K562 (cell line): ENCODE results near the gene GNG7. TPM values are rescaled to one million over a fixed set of nuclear protein-coding genes. Genes with fewer than 3 reads are reported as not detected.
A peak's percentile ranks its signal among the peaks of the same experiment; 100 is the strongest.

Experiments
- ATF7 ChIP-seq: fragments of 450-650 bp; IDR thresholded peaks from 2 replicates; pipeline ENCODE4 v1.7.1; 2014; ENCODE audit warnings: mild to moderate bottlenecking, moderate library complexity
- BCOR ChIP-seq: fragments of 450-650 bp; IDR thresholded peaks from 2 replicates; pipeline ENCODE4 v1.6.1; 2016
- CBFA2T3 ChIP-seq: fragments of 450-650 bp; IDR thresholded peaks from 2 replicates; pipeline ENCODE4 v1.6.1; 2017
- CREM ChIP-seq: IDR thresholded peaks from 2 replicates; pipeline ENCODE4 v1.6.1; 2014; ENCODE audit warnings: antibody characterized with exemption, low read depth
- ESRRA ChIP-seq: fragments of 450-650 bp; IDR thresholded peaks from 2 replicates; pipeline ENCODE4 v1.6.1; 2014; ENCODE audit warnings: low read depth, mild to moderate bottlenecking, moderate library complexity, borderline replicate concordance
- GABPA ChIP-seq: fragments of 200-800 bp; sonication (Bioruptor generic); conservative IDR thresholded peaks from 2 replicates; pipeline ENCODE4 v1.6.1; 2016; ENCODE audit warnings: low read depth, missing genetic modification characterization, missing compliant biosample characterization
- JUN ChIP-seq, 2 experiments: sonication (generic) in 1 of 2; formaldehyde crosslinking in 1 of 2; IDR thresholded peaks; 2 replicates each; pipeline versions ENCODE4 v1.6.1 to v1.8.0; 2012 to 2022; ENCODE audit warnings: borderline replicate concordance in 2 of 2, mild to moderate bottlenecking in 2 of 2, improper control_type of control experiment in 1 of 2, low read depth in 1 of 2, low read length in 1 of 2, missing genetic modification reagents in 1 of 2
- L3MBTL2 ChIP-seq: fragments of 450-650 bp; IDR thresholded peaks from 2 replicates; pipeline ENCODE4 v1.6.1; 2016; ENCODE audit warnings: mild to moderate bottlenecking, moderate library complexity
- MAFK ChIP-seq: IDR thresholded peaks from 2 replicates; pipeline ENCODE4 v1.6.1; 2011; ENCODE audit warnings: low read length, improper control_type of control experiment
- MEF2D ChIP-seq: conservative IDR thresholded peaks from 2 replicates; pipeline ENCODE4 v1.6.1; 2016; ENCODE audit warnings: low read depth, missing genetic modification characterization, missing compliant biosample characterization
- MIER1 ChIP-seq: fragments of 450-650 bp; IDR thresholded peaks from 2 replicates; pipeline ENCODE4 v1.6.1; 2016; ENCODE audit warnings: antibody characterized with exemption, mild to moderate bottlenecking, low read depth
- NFE2 ChIP-seq: IDR thresholded peaks from 2 replicates; pipeline ENCODE4 v1.6.1; 2014; ENCODE audit warnings: antibody characterized with exemption, low read depth
- NR2C2 ChIP-seq, 2 experiments: fragments of 200-800 bp in 1 of 2; sonication (Bioruptor generic) in 1 of 2; sonication (generic) in 1 of 2; formaldehyde crosslinking in 1 of 2; IDR thresholded peaks; 2 replicates each; pipeline versions ENCODE4 v1.6.1 to v1.8.0; 2016 to 2022; ENCODE audit warnings: mild to moderate bottlenecking in 1 of 2, missing compliant biosample characterization in 1 of 2, missing genetic modification characterization in 1 of 2, missing genetic modification reagents in 1 of 2
- TARDBP ChIP-seq: fragments of 450-650 bp; IDR thresholded peaks from 2 replicates; pipeline ENCODE4 v1.6.1; 2016
- TRIM24 ChIP-seq, 2 experiments: fragments of 450-650 bp; IDR thresholded peaks; 2 replicates each; pipeline ENCODE4 v1.6.1; 2016
- TRIM28 ChIP-seq: fragments of 450-650 bp; IDR thresholded peaks from 2 replicates; pipeline ENCODE4 v1.6.1; 2017
- ZEB2 ChIP-seq: fragments of 450-650 bp; IDR thresholded peaks from 2 replicates; pipeline ENCODE4 v1.6.1; 2016
- ZNF584 ChIP-seq: fragments of 200-800 bp; sonication (Bioruptor generic); IDR thresholded peaks from 2 replicates; pipeline ENCODE4 v1.6.1; 2016; ENCODE audit warnings: low read depth, mild to moderate bottlenecking, missing genetic modification characterization, missing compliant biosample characterization
- polyA plus RNA-seq, 8 experiments: library from polyadenylated mRNA; depleted of rRNA in 4 of 8; stranded (reverse) in 5 of 8; unstranded in 3 of 8; fragments of >200 nt; fragmentation: Nextera tagmentation in 2 of 8; fragmentation: Illumina TruSeq in 1 of 8; extraction: Ambion mirVana in 2 of 8; extraction: Trizol in 1 of 8; gene quantifications; 2 replicates each; pipeline versions ENCODE4 v1.2.1 to v1.2.3, GENCODE V29; 2011 to 2014; ENCODE audit warnings: inconsistent platforms in 1 of 8, missing spikeins in 1 of 8
- total RNA-seq, 7 experiments: library from RNA; depleted of rRNA in 6 of 7; stranded (reverse); fragments of >200 nt in 6 of 7; fragmentation: Illumina TruSeq in 2 of 7; extraction: Trizol in 2 of 7; gene quantifications; 2 replicates each; pipeline versions ENCODE4 v1.2.1 to v1.2.3, GENCODE V29; 2011 to 2021; ENCODE audit warnings: low replicate concordance in 1 of 7
- TF ChIP-seq, protein P1 (sequence below): fragments of 450-650 bp; IDR thresholded peaks from 2 replicates; pipeline ENCODE4 v1.6.1; 2016
- TF ChIP-seq, protein P2 (sequence below), 2 experiments: fragments of 450-650 bp in 1 of 2; sonication (generic) in 1 of 2; formaldehyde crosslinking in 1 of 2; IDR thresholded peaks; 2 replicates each; pipeline versions ENCODE4 v1.7.1 to v1.9.0; 2016 to 2022; ENCODE audit warnings: inconsistent platforms in 1 of 2, mild to moderate bottlenecking in 1 of 2, missing genetic modification reagents in 1 of 2

The GNG7 gene
- total and polyA plus RNA-seq, 9 of the 15 experiments (the other 6 are each of a cell fraction or from before 2014, with no cell fraction given), result 0.01 to 0.20 (median 0.06) TPM; not detected in 1

DNA sequence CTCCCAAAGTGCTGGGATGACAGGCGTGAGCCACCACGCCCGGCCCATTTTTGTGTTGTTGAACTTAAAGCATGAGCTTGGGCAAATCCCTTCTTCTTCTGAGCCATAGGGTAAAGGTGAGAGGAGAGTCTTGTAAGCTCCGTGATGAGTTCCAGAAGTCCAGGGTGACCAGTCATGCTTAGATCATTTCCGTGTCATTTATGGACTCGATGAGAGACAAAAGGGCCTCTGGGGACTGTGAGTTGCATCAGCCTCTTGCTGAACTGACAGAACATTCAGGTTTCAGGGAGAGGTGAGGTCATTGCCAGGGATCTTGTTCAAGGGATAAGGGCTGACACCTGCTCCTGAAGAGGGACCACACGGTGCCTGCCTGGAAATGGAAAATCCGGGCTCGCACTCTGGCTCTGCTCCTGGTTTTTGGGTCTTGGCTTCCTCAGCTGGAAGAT lies 173.0 kb downstream of the GNG7 start (continued):
- TF ChIP-seq, protein P1, sequence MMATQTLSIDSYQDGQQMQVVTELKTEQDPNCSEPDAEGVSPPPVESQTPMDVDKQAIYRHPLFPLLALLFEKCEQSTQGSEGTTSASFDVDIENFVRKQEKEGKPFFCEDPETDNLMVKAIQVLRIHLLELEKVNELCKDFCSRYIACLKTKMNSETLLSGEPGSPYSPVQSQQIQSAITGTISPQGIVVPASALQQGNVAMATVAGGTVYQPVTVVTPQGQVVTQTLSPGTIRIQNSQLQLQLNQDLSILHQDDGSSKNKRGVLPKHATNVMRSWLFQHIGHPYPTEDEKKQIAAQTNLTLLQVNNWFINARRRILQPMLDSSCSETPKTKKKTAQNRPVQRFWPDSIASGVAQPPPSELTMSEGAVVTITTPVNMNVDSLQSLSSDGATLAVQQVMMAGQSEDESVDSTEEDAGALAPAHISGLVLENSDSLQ, result peak; percentile 85
- TF ChIP-seq, protein P2, sequence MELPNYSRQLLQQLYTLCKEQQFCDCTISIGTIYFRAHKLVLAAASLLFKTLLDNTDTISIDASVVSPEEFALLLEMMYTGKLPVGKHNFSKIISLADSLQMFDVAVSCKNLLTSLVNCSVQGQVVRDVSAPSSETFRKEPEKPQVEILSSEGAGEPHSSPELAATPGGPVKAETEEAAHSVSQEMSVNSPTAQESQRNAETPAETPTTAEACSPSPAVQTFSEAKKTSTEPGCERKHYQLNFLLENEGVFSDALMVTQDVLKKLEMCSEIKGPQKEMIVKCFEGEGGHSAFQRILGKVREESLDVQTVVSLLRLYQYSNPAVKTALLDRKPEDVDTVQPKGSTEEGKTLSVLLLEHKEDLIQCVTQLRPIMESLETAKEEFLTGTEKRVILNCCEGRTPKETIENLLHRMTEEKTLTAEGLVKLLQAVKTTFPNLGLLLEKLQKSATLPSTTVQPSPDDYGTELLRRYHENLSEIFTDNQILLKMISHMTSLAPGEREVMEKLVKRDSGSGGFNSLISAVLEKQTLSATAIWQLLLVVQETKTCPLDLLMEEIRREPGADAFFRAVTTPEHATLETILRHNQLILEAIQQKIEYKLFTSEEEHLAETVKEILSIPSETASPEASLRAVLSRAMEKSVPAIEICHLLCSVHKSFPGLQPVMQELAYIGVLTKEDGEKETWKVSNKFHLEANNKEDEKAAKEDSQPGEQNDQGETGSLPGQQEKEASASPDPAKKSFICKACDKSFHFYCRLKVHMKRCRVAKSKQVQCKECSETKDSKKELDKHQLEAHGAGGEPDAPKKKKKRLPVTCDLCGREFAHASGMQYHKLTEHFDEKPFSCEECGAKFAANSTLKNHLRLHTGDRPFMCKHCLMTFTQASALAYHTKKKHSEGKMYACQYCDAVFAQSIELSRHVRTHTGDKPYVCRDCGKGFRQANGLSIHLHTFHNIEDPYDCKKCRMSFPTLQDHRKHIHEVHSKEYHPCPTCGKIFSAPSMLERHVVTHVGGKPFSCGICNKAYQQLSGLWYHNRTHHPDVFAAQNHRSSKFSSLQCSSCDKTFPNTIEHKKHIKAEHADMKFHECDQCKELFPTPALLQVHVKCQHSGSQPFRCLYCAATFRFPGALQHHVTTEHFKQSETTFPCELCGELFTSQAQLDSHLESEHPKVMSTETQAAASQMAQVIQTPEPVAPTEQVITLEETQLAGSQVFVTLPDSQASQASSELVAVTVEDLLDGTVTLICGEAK (IDR thresholded peaks at IDR 0.05), result no peak
- TF ChIP-seq, protein P2 (CRISPR knock-in tag; IDR thresholded peaks at IDR 0.05), result no peak
- TF ChIP-seq TRIM28 (peak; percentile 58; the same call in 1 of the 2 replicates), MIER1 (no peak), NFE2 (peak; percentile 37; the same call in 1 of the 2 replicates), ATF7 (peak; percentile 98), MEF2D (tag) (0 out of 2 replicates have a peak, but pooled peaks have one; percentile 35), L3MBTL2 (peak; percentile 73), MAFK (peak; percentile 45; the same call in 1 of the 2 replicates), ZEB2 (peak; percentile 87; the same call in 1 of the 2 replicates), JUN (IDR thresholded peaks at IDR 0.05; ENCODE audit: borderline replicate concordance, low read depth, low read length) (peak; percentile 97), JUN (CRISPR knock-in tag; IDR thresholded peaks at IDR 0.05; ENCODE audit: borderline replicate concordance) (peak; percentile 88; the same call in 1 of the 2 replicates), TRIM24 (IDR thresholded peaks at IDR 0.05) (peak; percentile 75 to 91; a peak in 3 of 4 replicates), ZNF584 (peak; percentile 81; the same call in 1 of the 2 replicates), TARDBP (no peak), CBFA2T3 (peak; percentile 29), ESRRA (0 out of 2 replicates have a peak, but pooled peaks have one; percentile 31), NR2C2 (CRISPR knock-in tag; IDR thresholded peaks at IDR 0.05) (no peak), NR2C2 (tag; IDR thresholded peaks at IDR 0.05) (peak; percentile 93), BCOR (peak; percentile 18; the same call in 1 of the 2 replicates), GABPA (tag) (peak; percentile 70), CREM (peak; percentile 23; the same call in 1 of the 2 replicates)
